A549 (cell line): Measurements from ENCODE around the gene LSG1. TPM values are rescaled to one million over a fixed set of nuclear protein-coding genes. Genes with fewer than 3 reads are reported as not detected.

Experiments used
- ATAC-seq, 2 experiments: fragments of 200-7000 bp in 1 of 2; fragments of >200 bp in 1 of 2; cut with Nextera tagmentation in 1 of 2; cut with Tn5 transposase in 1 of 2; 3 replicates each; pipeline versions ENCODE4 v1.8.0 to v1.9.1; 2018 to 2020; ENCODE audit warnings: mild to moderate bottlenecking in 1 of 2, moderate library complexity in 1 of 2
- CTCF ChIA-PET: fragments of 300-600 bp; sonication (Branson Sonifier 250); formaldehyde crosslinking; extraction: SDS; loops from one replicate; lab custom pipeline; 2021; ENCODE audit warnings: antibody characterized with exemption, inconsistent platforms; lab: Yijun Ruan, JAX
- POLR2A ChIA-PET: fragments of 350-600 bp; formaldehyde crosslinking; extraction: SDS; loops from one replicate; lab custom pipeline; 2021; ENCODE audit warnings: antibody characterized with exemption, inconsistent platforms; lab: Yijun Ruan, JAX
- DNase-seq, 2 experiments: peaks; one replicate each; pipeline versions ENCODE4 v3.0.0 to v3.0.0-alpha.2; 2011 to 2016; ENCODE audit warnings: low read depth in 1 of 2, low spot score in 1 of 2
- FAIRE-seq: peaks from 2 replicates; lab custom pipeline; 2011; peaks lifted over from hg19 to GRCh38; lab: Jason Lieb, UNC
- H3K27ac ChIP-seq, 2 experiments: fragments of >200 bp; sonication (Bioruptor Twin); formaldehyde crosslinking; 3 replicates each; pipeline ENCODE4 v1.5.1; 2016 to 2017
- H3K4me1 ChIP-seq: fragments of >200 bp; sonication (Bioruptor Twin); formaldehyde crosslinking; 3 replicates; pipeline ENCODE4 v1.6.1; 2016
- H3K4me2 ChIP-seq: fragments of >200 bp; sonication (Bioruptor Twin); formaldehyde crosslinking; 3 replicates; pipeline ENCODE4 v1.6.1; 2016
- H3K4me3 ChIP-seq: fragments of >200 bp; sonication (Bioruptor Twin); formaldehyde crosslinking; 3 replicates; pipeline ENCODE4 v1.5.1; 2016
- H3K9me3 ChIP-seq: fragments of >200 bp; sonication (Bioruptor Twin); formaldehyde crosslinking; 3 replicates; pipeline ENCODE4 v1.6.1; 2016
- ATOH8 ChIP-seq: fragments of 250-450 bp; sonication (Bioruptor Pico); IDR thresholded peaks from 2 replicates; pipeline ENCODE4 v1.5.0; 2020; ENCODE audit warnings: low read depth, mild to moderate bottlenecking, moderate library complexity
- BHLHE40 ChIP-seq: IDR thresholded peaks from 2 replicates; pipeline ENCODE4 v1.6.1; 2012; ENCODE audit warnings: low read depth, low read length, inconsistent platforms
- CTCF ChIP-seq: fragments of >200 bp; sonication (Bioruptor Twin); formaldehyde crosslinking; IDR thresholded peaks from 3 replicates; pipeline ENCODE4 v1.5.1; 2016
- E2F6 ChIP-seq: IDR thresholded peaks from 2 replicates; pipeline ENCODE4 v1.6.1; 2012; ENCODE audit warnings: low read depth, borderline replicate concordance
- EHF ChIP-seq: fragments of 250-450 bp; sonication (Bioruptor Pico); IDR thresholded peaks from 2 replicates; pipeline ENCODE4 v1.5.0; 2020; ENCODE audit warnings: mild to moderate bottlenecking
- EP300 ChIP-seq, 2 experiments: fragments of >200 bp; sonication (Bioruptor Twin); formaldehyde crosslinking; IDR thresholded peaks; 2 replicates in 1 of 2; 3 replicates in 1 of 2; pipeline ENCODE4 v1.6.1; 2016 to 2017
- FOSL2 ChIP-seq, 2 experiments: fragments of 450-650 bp in 1 of 2; fragments of >200 bp in 1 of 2; sonication (Bioruptor Twin) in 1 of 2; formaldehyde crosslinking; IDR thresholded peaks; 2 replicates each; pipeline versions ENCODE4 v1.5.0 to v1.6.1; 2016 to 2020; ENCODE audit warnings: mild to moderate bottlenecking in 1 of 2, moderate library complexity in 1 of 2
- FOXS1 ChIP-seq: fragments of 250-450 bp; sonication (Bioruptor Pico); IDR thresholded peaks from 2 replicates; pipeline ENCODE4 v1.5.0; 2020; ENCODE audit warnings: mild to moderate bottlenecking, moderate library complexity
- HDAC2 ChIP-seq: fragments of 200-600 bp; sonication (generic); IDR thresholded peaks from 2 replicates; pipeline ENCODE4 v1.6.1; 2016
- HES2 ChIP-seq: fragments of >200 bp; sonication (Bioruptor Twin); formaldehyde crosslinking; IDR thresholded peaks from 2 replicates; pipeline ENCODE4 v1.6.1; 2016
- JUN ChIP-seq, 2 experiments: fragments of >200 bp; sonication (Bioruptor Twin); formaldehyde crosslinking; IDR thresholded peaks; 2 replicates in 1 of 2; 3 replicates in 1 of 2; pipeline ENCODE4 v1.6.1; 2016 to 2017
- MAZ ChIP-seq: fragments of 150-350 bp; IDR thresholded peaks from 2 replicates; pipeline ENCODE4 v1.6.1; 2014; ENCODE audit warnings: antibody characterized with exemption, low read depth, low read length, borderline replicate concordance
- NFE2L2 ChIP-seq: fragments of 150-350 bp; conservative IDR thresholded peaks from 2 replicates; pipeline ENCODE4 v1.6.1; 2014; ENCODE audit warnings: low read length
- PHF8 ChIP-seq: fragments of 200-600 bp; sonication (generic); IDR thresholded peaks from 2 replicates; pipeline ENCODE4 v1.6.1; 2016; ENCODE audit warnings: low read depth, mild to moderate bottlenecking, antibody characterized with exemption, moderate library complexity, borderline replicate concordance
- RAD21 ChIP-seq, 2 experiments: fragments of >200 bp in 1 of 2; sonication (Bioruptor Twin) in 1 of 2; formaldehyde crosslinking in 1 of 2; IDR thresholded peaks in 1 of 2; conservative IDR thresholded peaks in 1 of 2; 2 replicates in 1 of 2; 3 replicates in 1 of 2; pipeline ENCODE4 v1.6.1; 2012 to 2018; ENCODE audit warnings: inconsistent platforms in 1 of 2
- RARB ChIP-seq: fragments of 250-450 bp; sonication (Bioruptor Pico); IDR thresholded peaks from 2 replicates; pipeline ENCODE4 v1.8.0; 2021; ENCODE audit warnings: mild to moderate bottlenecking, moderate library complexity
- RCOR1 ChIP-seq: fragments of 150-350 bp; IDR thresholded peaks from 2 replicates; pipeline ENCODE4 v1.6.1; 2014; ENCODE audit warnings: antibody characterized with exemption, low read length, low read depth
- SMC3 ChIP-seq: fragments of >200 bp; sonication (Bioruptor Twin); formaldehyde crosslinking; IDR thresholded peaks from 3 replicates; pipeline ENCODE4 v1.6.1; 2018; ENCODE audit warnings: inconsistent platforms
- SREBF2 ChIP-seq: fragments of 450-650 bp; IDR thresholded peaks from 2 replicates; pipeline ENCODE4 v1.6.1; 2014; ENCODE audit warnings: mild to moderate bottlenecking, moderate library complexity
- TP53 ChIP-seq: fragments of 250-450 bp; sonication (Bioruptor Pico); IDR thresholded peaks from 2 replicates; pipeline ENCODE4 v1.5.0; 2021; ENCODE audit warnings: mild to moderate bottlenecking, moderate library complexity
- ZC3H11A ChIP-seq: fragments of 450-650 bp; IDR thresholded peaks from 2 replicates; pipeline ENCODE4 v1.6.1; 2014; ENCODE audit warnings: antibody characterized with exemption, mild to moderate bottlenecking
- ZFP36 ChIP-seq: fragments of 450-650 bp; IDR thresholded peaks from 2 replicates; pipeline ENCODE4 v1.6.1; 2014; ENCODE audit warnings: borderline replicate concordance; ENCODE audit not compliant: partially characterized antibody
- whole genome bisulfite sequencing: methylation state at CpG from one replicate; pipeline ENCODE4 v1.1.6; 2017; ENCODE audit errors: missing lambda C conversion rate; 5-methylcytosine and 5-hydroxymethylcytosine counted together
- polyA plus RNA-seq, 4 experiments: library from polyadenylated mRNA; depleted of rRNA in 3 of 4; stranded (reverse); fragments of >200 nt; fragmentation: RNase III in 1 of 4; extraction: RNeasy Plus Mini Kit Qiagen cat#74134 plus additional on column Dnase treatment in 1 of 4; gene quantifications; 2 replicates in 3 of 4; 3 replicates in 1 of 4; pipeline ENCODE4 v1.2.3, GENCODE V29; 2011 to 2017

LSG1 gene
- polyA plus RNA-seq, 2 of the 4 experiments (the other 2 are of a cell fraction) = 37.4 to 70.3 TPM

- WGBS = 13% methylated on average over 1 of the region's 1 CpG
- Histone ChIP-seq H3K4me1 (no peaks in the 10 kb centered on the region), H3K4me2 (no peak overlapping the region), H3K9me3 (no peaks in the 10 kb centered on the region), H3K4me3 (no peak overlapping the region), H3K27ac (no peak overlapping the region)
- POLR2A ChIA-PET = no interaction called here
- no peak for DNase-seq
- FAIRE-seq = no peak
- ATAC-seq = no peak
- TF ChIP-seq E2F6 = no peak
- CTCF ChIA-PET = no interaction called here
Measured at GRCh38 chr3:194676471-194676870, 4.5 kb upstream of the LSG1 start.

- CTCF ChIA-PET = interaction anchor here (0.9 to 1.1 kb wide), 2 partner anchors 431 to 596 kb away, joined by 4 read pairs; partner anchors contain the start of gene XXYLT1
- Histone ChIP-seq H3K27ac (no peak overlapping the region), H3K4me1 (peaks cover 6% of the 10 kb centered on the region; the same call in 2 of the 3 replicates), H3K9me3 (no peaks in the 10 kb centered on the region), H3K4me2 (peak overlapping the region; percentile 12; the same call in 1 of the 3 replicates), H3K4me3 (no peak overlapping the region)
- 34% methylated on average over 4 of the region's 4 CpGs for WGBS
- ATAC-seq (no peak), DNase-seq (no peak), FAIRE-seq (no peak)
- TF ChIP-seq JUN (IDR thresholded peaks at IDR 0.05) (no peak), BHLHE40 (no peak), ZFP36 (no peak), EP300 (IDR thresholded peaks at IDR 0.05) (no peak), SREBF2 (no peak), HES2 (no peak), NFE2L2 (no peak), ZC3H11A (no peak), TP53 (CRISPR knock-in tag) (no peak), ATOH8 (CRISPR knock-in tag) (no peak), RAD21 (conservative IDR thresholded peaks at IDR 0.05 in 1 of 2, IDR thresholded peaks at IDR 0.05 in 1 of 2) (no peak), EHF (CRISPR knock-in tag) (no peak), PHF8 (no peak), RARB (CRISPR knock-in tag) (no peak), SMC3 (no peak), CTCF (no peak), MAZ (no peak), FOSL2 (IDR thresholded peaks at IDR 0.05) (no peak), FOSL2 (CRISPR knock-in tag; IDR thresholded peaks at IDR 0.05) (no peak), FOXS1 (CRISPR knock-in tag) (no peak), HDAC2 (no peak)
- POLR2A ChIA-PET = no interaction called here
Measured at GRCh38 chr3:194675680-194676079, 3.7 kb upstream of the LSG1 start.

- 39% methylated on average over 12 of the region's 12 CpGs for WGBS
- no peak for DNase-seq
- peaks cover 11% of the 10 kb centered on the region; the same call in 2 of the 3 replicates for H3K4me1 ChIP-seq
- H3K9me3 ChIP-seq = no peaks in the 10 kb centered on the region
- no peak for TF ChIP-seq RCOR1
- FAIRE-seq = no peak
- H3K4me3 ChIP-seq = no peak overlapping the region
- H3K4me2 ChIP-seq = peak overlapping the region; percentile 12; the same call in 1 of the 3 replicates
- H3K27ac ChIP-seq = no peak overlapping the region
- no peak for ATAC-seq
- ChIA-PET CTCF (interaction anchor here (0.9 to 2.0 kb wide), 3 partner anchors 12 to 596 kb away, joined by 4 to 13 read pairs (median 4); partner anchors contain the start of gene XXYLT1), POLR2A (no interaction called here)
Measured at GRCh38 chr3:194675081-194675640, 3.2 kb upstream of the LSG1 start.
